Smooth muscle cell (in vitro differentiated cells): ENCODE data around the gene MRPS22. TPM values are rescaled to one million over a fixed set of nuclear protein-coding genes. Genes with fewer than 3 reads are reported as not detected.
"Not testable (repeated sequence)": the region's sequence is repeated elsewhere in the genome, so short reads cannot be mapped to it uniquely, and the experiment has no call there.

ENCODE experiments used
- DNase-seq: peaks from one replicate; lab custom pipeline; 2025; ENCODE audit not compliant: unreplicated experiment; lab: John Stamatoyannopoulos, UW
- H2AFZ ChIP-seq: fragments of 200-600 bp; sonication (generic); 2 replicates; pipeline ENCODE4 v1.6.0; 2016; ENCODE audit warnings: antibody characterized with exemption, low read depth, mild to moderate bottlenecking
- H3F3A ChIP-seq: fragments of 200-600 bp; sonication (generic); 2 replicates; pipeline ENCODE4 v1.6.0; 2017; ENCODE audit warnings: antibody characterized with exemption, low read depth
- H3K27ac ChIP-seq: fragments of 200-600 bp; sonication (generic); 2 replicates; pipeline ENCODE4 v1.5.1; 2016; ENCODE audit warnings: low read depth, mild to moderate bottlenecking
- H3K27me3 ChIP-seq: fragments of 200-600 bp; sonication (generic); 2 replicates; pipeline ENCODE4 v1.6.1; 2016; ENCODE audit warnings: low read depth, mild to moderate bottlenecking
- H3K36me3 ChIP-seq: fragments of 200-600 bp; sonication (generic); 2 replicates; pipeline ENCODE4 v1.5.1; 2016; ENCODE audit warnings: low read depth
- H3K4me1 ChIP-seq: fragments of 200-600 bp; sonication (generic); 2 replicates; pipeline ENCODE4 v1.5.1; 2016; ENCODE audit warnings: low read depth
- H3K4me2 ChIP-seq: fragments of 200-600 bp; sonication (generic); 2 replicates; pipeline ENCODE4 v1.6.0; 2016; ENCODE audit warnings: mild to moderate bottlenecking
- H3K4me3 ChIP-seq: fragments of 200-600 bp; sonication (generic); 2 replicates; pipeline ENCODE4 v1.5.1; 2016; ENCODE audit warnings: mild to moderate bottlenecking
- H3K79me2 ChIP-seq: fragments of 200-600 bp; sonication (generic); 2 replicates; pipeline ENCODE4 v1.6.0; 2016; ENCODE audit warnings: low read depth, mild to moderate bottlenecking
- H3K9ac ChIP-seq: fragments of 200-600 bp; sonication (generic); 2 replicates; pipeline ENCODE4 v1.6.0; 2016; ENCODE audit warnings: low read depth
- H3K9me3 ChIP-seq: fragments of 200-600 bp; sonication (generic); replicated peaks from 2 replicates; pipeline ENCODE4 v1.5.1; 2016; ENCODE audit warnings: low read depth
- H4K20me1 ChIP-seq: fragments of 200-600 bp; sonication (generic); 2 replicates; pipeline ENCODE4 v1.6.0; 2016; ENCODE audit warnings: low read depth
- CTCF ChIP-seq: fragments of 200-600 bp; sonication (generic); IDR thresholded peaks from 2 replicates; pipeline ENCODE4 v1.5.1; 2017; ENCODE audit warnings: borderline replicate concordance, mild to moderate bottlenecking, antibody characterized with exemption; ENCODE audit not compliant: insufficient read depth, poor library complexity, severe bottlenecking
- WGBS: methylation state at CpG from one replicate; pipeline ENCODE4 v1.1.7; 2016; ENCODE audit warnings: low lambda C conversion rate; 5-methylcytosine and 5-hydroxymethylcytosine counted together
- polyA plus RNA-seq: library from polyadenylated mRNA; unstranded; fragments of >200 nt; fragmentation: Nextera tagmentation; extraction: Ambion mirVana; gene quantifications from 2 replicates; pipeline ENCODE4 v1.2.1, GENCODE V29; 2016
- total RNA-seq: library from RNA; depleted of rRNA; stranded (reverse); fragments of >200 nt; gene quantifications from 2 replicates; pipeline ENCODE4 v1.2.3, GENCODE V29; 2014

Gene MRPS22
- total and polyA plus RNA-seq, 2 experiments from 2014 or later, result 70.5 to 96.0 TPM

GRCh38 chr3:139327861-139328260, 16.0 kb upstream of the MRPS22 start:
- Histone ChIP-seq H3K4me3 (no peak overlapping the region), H4K20me1 (no peaks in the 10 kb centered on the region), H3K9ac (no peak overlapping the region), H3K9me3 (no peaks in the 10 kb centered on the region), H3K4me1 (no peaks in the 10 kb centered on the region), H3F3A (no peaks in the 10 kb centered on the region), H3K36me3 (no peaks in the 10 kb centered on the region), H3K4me2 (no peak overlapping the region), H3K27ac (no peak overlapping the region), H2AFZ (no peak overlapping the region), H3K79me2 (no peaks in the 10 kb centered on the region), H3K27me3 (peaks cover 36% of the 10 kb centered on the region)
- DNase-seq, result no peak
- 64% methylated on average over 8 of the region's 8 CpGs for WGBS
- TF ChIP-seq CTCF, result no peak

DNA sequence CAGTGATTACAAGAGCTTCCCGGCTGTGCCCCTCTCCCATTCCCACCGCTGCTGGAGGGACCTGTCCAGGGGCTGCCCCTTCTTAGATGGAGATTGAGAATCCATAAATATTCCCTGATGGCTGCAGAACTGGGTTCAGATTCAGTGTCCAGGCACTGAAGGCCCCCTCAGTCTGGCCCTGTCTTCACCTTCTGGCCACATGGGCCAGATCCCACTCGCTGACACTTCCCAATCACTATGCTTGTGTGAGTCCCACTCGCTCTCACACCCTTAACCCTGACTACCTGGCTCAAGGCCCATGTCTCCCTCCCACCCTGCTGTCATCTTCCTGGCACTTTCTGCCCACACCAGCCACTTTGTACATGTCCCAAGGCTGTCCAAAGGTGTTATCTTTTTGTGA, 15.5 kb upstream of the MRPS22 start:
- no peak overlapping the region for H2AFZ ChIP-seq
- no peak for TF ChIP-seq CTCF
- H3K4me1 ChIP-seq, result no peaks in the 10 kb centered on the region
- no peaks in the 10 kb centered on the region for H3K36me3 ChIP-seq
- H3K79me2 ChIP-seq, result no peaks in the 10 kb centered on the region
- no peaks in the 10 kb centered on the region for H3F3A ChIP-seq
- no peak overlapping the region for H3K27ac ChIP-seq
- no peaks in the 10 kb centered on the region for H3K9me3 ChIP-seq
- no peak overlapping the region for H3K4me2 ChIP-seq
- H3K27me3 ChIP-seq, result peaks cover 36% of the 10 kb centered on the region
- H3K9ac ChIP-seq, result no peak overlapping the region
- no peak for DNase-seq
- 97% methylated on average over 4 of the region's 4 CpGs for whole genome bisulfite sequencing
- no peak overlapping the region for H3K4me3 ChIP-seq
- H4K20me1 ChIP-seq, result no peaks in the 10 kb centered on the region

GRCh38 chr3:139329364-139329850, 14.4 kb upstream of the MRPS22 start:
- H3K79me2 ChIP-seq, result no peaks in the 10 kb centered on the region
- no peak overlapping the region for H3K27ac ChIP-seq
- H3K4me1 ChIP-seq, result no peaks in the 10 kb centered on the region
- H3K9me3 ChIP-seq, result no peaks in the 10 kb centered on the region
- H2AFZ ChIP-seq, result no peak overlapping the region
- no peaks in the 10 kb centered on the region for H4K20me1 ChIP-seq
- 10% methylated on average over 25 of the region's 25 CpGs for WGBS
- peak; percentile 99 for TF ChIP-seq CTCF
- H3K4me2 ChIP-seq, result peak overlapping the region; percentile 71
- no peak overlapping the region for H3K9ac ChIP-seq
- H3K4me3 ChIP-seq, result no peak overlapping the region
- H3K27me3 ChIP-seq, result peaks cover 33% of the 10 kb centered on the region
- H3F3A ChIP-seq, result no peaks in the 10 kb centered on the region
- no peaks in the 10 kb centered on the region for H3K36me3 ChIP-seq
- DNase-seq, result peak; percentile 75

DNA sequence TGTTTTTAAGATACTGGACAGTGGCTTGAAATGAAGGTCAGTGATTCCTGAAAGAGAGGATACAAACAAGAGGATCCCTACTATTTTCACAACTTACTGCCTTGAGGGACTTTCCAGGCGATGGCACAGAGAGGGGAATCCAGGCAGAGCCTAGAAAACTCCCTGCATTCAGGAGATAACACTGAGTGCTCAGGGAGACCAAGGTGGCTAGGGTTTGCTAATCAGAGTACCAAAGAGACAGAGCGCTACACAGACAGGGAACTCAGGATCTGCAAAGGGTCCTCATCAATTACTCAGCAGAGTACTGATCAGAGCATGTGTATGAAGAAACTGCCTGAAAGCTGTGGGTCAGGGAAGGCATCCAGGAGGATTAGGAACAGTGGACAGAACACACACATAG, 11.7 kb upstream of the MRPS22 start:
- Histone ChIP-seq H3F3A (no peaks in the 10 kb centered on the region), H3K9ac (no peak overlapping the region), H3K4me2 (no peak overlapping the region), H4K20me1 (no peaks in the 10 kb centered on the region), H3K4me3 (no peak overlapping the region), H3K27ac (no peak overlapping the region), H3K36me3 (no peaks in the 10 kb centered on the region), H3K4me1 (no peaks in the 10 kb centered on the region), H3K9me3 (no peaks in the 10 kb centered on the region), H3K79me2 (no peaks in the 10 kb centered on the region), H3K27me3 (peaks cover 34% of the 10 kb centered on the region), H2AFZ (no peak overlapping the region)
- DNase-seq, result no peak
- WGBS, result 70% methylated on average over 2 of the region's 2 CpGs
- TF ChIP-seq CTCF, result no peak

DNA sequence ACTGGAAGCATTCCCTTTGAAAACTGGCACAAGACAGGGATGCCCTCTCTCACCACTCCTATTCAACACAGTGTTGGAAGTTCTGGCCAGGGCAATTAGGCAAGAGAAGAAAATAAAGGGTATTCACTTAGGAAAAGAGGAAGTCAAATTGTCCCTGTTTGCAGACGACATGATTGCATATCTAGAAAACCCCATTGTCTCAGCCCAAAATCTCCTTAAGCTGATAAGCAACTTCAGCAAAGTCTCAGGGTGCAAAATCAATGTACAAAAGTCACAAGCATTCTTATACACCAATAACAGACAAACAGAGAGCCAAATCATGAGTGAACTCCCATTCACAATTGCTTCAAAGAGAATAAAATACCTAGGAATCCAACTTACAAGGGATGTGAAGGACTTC, 9.1 kb upstream of the MRPS22 start:
- not testable (repeated sequence) for H2AFZ ChIP-seq, H3K4me3 ChIP-seq, H3K9ac ChIP-seq, H3K9me3 ChIP-seq, H3K4me1 ChIP-seq, H3F3A ChIP-seq, H3K36me3 ChIP-seq, H3K27ac ChIP-seq, H3K4me2 ChIP-seq, H3K79me2 ChIP-seq, DNase-seq, H4K20me1 ChIP-seq
- 58% methylated on average over 1 of the region's 1 CpG for WGBS
- peaks cover 40% of the 10 kb centered on the region for H3K27me3 ChIP-seq
